Bronchial epithelial cell (primary cell): Measurements from ENCODE around the gene CPZ. TPM values are rescaled to one million over a fixed set of nuclear protein-coding genes. Genes with fewer than 3 reads are reported as not detected.
A peak's percentile ranks its signal among the peaks of the same experiment; 100 is the strongest.

Source experiments
- DNase-seq: peaks from one replicate; pipeline ENCODE4 v3.0.0-alpha.2; 2010; ENCODE audit warnings: low read depth
- FAIRE-seq: peaks from 2 replicates; lab custom pipeline; 2011; peaks lifted over from hg19 to GRCh38; lab: Jason Lieb, UNC
- H3K27me3 ChIP-seq: 2 replicates; pipeline ENCODE4 v1.5.1; 2011; ENCODE audit warnings: low read length; ENCODE audit not compliant: control insufficient read depth, insufficient read depth
- H3K36me3 ChIP-seq: 2 replicates; pipeline ENCODE4 v1.5.1; 2011; ENCODE audit warnings: low read length; ENCODE audit not compliant: control insufficient read depth, insufficient read depth
- H3K4me3 ChIP-seq: 2 replicates; pipeline ENCODE4 v1.5.1; 2011; ENCODE audit warnings: mild to moderate bottlenecking, low read depth, low read length, control low read depth
- total RNA-seq: library from RNA; depleted of rRNA; stranded (reverse); fragments of >200 nt; gene quantifications from 2 replicates; pipeline ENCODE4 v1.2.1, GENCODE V29; 2014
- TF ChIP-seq, protein P1 (sequence below): IDR thresholded peaks from 2 replicates; pipeline ENCODE4 v1.5.1; 2011; ENCODE audit warnings: mild to moderate bottlenecking, moderate library complexity, low read length, control low read depth, inconsistent platforms; ENCODE audit not compliant: insufficient read depth, severe bottlenecking

CPZ gene
- total RNA-seq, 1 donor from 2014 or later: 0.26 TPM

DNA sequence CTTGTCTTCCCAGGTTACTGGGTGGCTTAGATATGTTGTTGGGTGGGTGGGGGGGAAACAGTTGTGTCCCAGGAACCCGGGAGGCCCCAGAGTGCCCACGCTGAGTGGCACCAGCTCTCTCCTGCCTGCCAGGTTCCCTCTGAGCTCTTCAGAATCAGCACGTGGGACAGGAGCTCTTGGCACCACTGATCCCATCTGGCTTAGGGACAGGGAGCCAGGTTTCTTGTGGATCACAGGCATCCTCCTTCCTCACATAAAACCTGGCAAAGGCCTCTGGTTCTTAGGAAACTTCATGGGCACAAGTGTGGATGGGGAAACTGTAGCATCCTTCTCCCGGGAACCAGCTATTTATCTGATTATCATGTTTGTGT is 8.9 kb upstream of the CPZ start:
- Histone ChIP-seq H3K27me3 (peaks cover 7% of the 10 kb centered on the region), H3K4me3 (no peak overlapping the region), H3K36me3 (no peaks in the 10 kb centered on the region)
- TF ChIP-seq, protein P1, sequence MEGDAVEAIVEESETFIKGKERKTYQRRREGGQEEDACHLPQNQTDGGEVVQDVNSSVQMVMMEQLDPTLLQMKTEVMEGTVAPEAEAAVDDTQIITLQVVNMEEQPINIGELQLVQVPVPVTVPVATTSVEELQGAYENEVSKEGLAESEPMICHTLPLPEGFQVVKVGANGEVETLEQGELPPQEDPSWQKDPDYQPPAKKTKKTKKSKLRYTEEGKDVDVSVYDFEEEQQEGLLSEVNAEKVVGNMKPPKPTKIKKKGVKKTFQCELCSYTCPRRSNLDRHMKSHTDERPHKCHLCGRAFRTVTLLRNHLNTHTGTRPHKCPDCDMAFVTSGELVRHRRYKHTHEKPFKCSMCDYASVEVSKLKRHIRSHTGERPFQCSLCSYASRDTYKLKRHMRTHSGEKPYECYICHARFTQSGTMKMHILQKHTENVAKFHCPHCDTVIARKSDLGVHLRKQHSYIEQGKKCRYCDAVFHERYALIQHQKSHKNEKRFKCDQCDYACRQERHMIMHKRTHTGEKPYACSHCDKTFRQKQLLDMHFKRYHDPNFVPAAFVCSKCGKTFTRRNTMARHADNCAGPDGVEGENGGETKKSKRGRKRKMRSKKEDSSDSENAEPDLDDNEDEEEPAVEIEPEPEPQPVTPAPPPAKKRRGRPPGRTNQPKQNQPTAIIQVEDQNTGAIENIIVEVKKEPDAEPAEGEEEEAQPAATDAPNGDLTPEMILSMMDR: no peak
- FAIRE-seq: no peak
- DNase-seq: no peak

DNA sequence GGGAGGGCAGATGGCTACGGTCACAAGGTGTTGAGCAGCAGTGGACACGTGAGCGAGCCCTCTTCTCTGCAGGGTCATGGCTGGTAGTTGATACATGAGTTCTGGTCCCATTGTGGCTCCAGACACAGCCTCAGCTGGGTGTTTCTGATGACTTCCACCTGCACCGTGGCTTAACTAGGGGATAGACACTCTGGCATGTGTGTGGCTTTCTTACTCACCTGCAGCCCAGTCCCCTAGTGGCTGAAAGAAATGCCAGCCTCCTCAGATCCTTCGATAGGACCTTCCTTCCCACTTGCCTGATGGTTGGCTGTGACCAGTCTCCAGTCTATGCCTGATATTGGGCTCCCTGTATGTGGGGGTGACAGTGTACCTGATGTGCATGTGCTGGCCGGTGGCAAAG is 7.4 kb upstream of the CPZ start:
- FAIRE-seq: no peak
- Histone ChIP-seq H3K4me3 (no peak overlapping the region), H3K27me3 (peaks cover 6% of the 10 kb centered on the region), H3K36me3 (no peaks in the 10 kb centered on the region)
- DNase-seq: no peak
- TF ChIP-seq, protein P1: peak; percentile 51

DNA sequence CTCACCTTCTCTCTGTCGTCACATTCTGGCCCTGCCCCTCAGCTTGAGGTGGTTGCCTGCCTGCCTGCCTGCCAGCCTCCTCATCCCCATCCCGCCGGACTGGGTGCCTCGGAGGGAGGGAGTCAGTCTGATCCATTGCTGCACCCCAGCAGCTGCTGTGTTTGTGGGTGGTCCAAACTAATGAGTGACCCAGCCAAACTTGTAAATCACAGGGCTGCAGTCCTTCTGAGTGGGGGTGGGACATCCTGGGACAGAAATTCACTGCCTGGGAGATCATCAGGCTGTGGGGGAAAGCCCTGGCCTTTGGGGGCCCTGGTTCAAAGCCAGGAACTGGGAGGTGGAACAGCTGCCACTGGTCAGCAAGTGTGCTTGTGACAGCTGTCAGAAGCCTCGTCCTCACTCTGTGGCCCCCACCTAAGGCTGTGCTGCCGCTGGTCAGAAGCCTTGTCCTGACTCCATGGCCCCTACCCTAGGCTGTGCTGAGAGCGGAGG is 6.8 kb upstream of the CPZ start:
- Histone ChIP-seq H3K27me3 (peaks cover 5% of the 10 kb centered on the region), H3K4me3 (no peak overlapping the region), H3K36me3 (no peaks in the 10 kb centered on the region)
- DNase-seq (no peak), FAIRE-seq (no peak)
- TF ChIP-seq, protein P1: no peak

DNA sequence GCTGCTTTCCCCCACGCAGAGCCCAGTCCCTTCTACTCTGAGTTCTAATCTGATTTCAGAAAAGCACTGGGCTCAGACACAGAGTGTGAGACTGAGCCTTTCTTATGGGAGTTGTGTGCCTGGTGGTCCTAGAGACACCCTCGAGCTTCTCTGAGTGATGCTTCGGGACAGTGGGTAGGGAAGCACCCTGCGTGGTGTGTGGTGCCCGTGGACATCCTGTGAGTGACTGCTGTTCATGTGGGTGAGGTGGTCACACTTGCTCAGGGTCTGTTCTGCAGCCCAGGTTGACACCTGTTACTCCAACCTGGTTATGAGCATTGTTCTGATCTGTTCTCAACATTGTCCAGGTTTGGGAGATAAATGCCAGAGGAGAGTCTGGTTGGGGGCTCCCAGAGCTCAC is 6.3 kb upstream of the CPZ start:
- TF ChIP-seq, protein P1: no peak
- peaks cover 5% of the 10 kb centered on the region for H3K27me3 ChIP-seq
- no peaks in the 10 kb centered on the region for H3K36me3 ChIP-seq
- DNase-seq: no peak
- H3K4me3 ChIP-seq: no peak overlapping the region
- no peak for FAIRE-seq

DNA sequence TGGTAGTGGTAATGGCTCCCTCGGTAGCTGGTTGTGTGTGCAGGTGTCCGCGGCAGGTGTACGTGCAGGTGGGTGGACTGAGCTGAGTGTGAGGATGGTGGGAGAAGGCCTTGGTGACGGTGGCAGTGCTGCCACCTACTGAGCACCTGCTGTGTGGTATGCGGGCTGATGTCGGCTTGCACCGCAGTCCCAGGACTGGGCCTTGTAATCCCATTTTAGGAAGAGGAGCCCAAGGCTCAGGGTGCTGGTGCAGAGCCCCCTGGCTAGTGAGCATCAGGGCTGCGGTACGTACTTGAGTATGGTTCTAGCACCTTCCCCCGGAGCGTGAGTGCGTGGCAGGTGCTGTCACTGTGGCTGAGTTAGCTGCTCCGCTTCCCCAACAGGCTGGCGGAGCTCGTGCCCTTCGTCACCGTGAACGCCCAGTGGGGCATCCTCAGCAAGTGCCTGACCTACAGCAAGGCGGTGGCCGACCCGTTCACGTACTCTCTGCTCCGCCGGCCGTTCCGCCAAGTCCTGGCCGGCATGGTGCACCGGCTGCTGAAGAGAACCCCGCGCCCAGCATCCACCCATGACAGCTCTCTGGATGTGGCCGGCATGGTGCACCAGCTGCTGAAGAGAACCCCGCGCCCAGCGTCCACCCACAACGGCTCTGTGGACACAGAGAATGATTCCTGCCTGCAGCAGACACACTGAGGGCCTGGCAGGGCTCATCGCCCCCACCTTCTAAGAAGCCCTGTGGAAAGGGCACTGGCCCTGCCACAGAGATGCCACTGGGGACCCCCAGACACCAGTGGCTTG is 5.7 kb upstream of the CPZ start:
- TF ChIP-seq, protein P1: peak; percentile 52
- peaks cover 6% of the 10 kb centered on the region for H3K27me3 ChIP-seq

More for the DNA sequence above, 5.7 kb upstream of the CPZ start:
- H3K4me3 ChIP-seq: no peak overlapping the region
- DNase-seq (peak; percentile 11), FAIRE-seq (no peak)
- H3K36me3 ChIP-seq: no peaks in the 10 kb centered on the region
